MM.1S (cell line): ENCODE measurements around the gene ADK.

Experiments used
- DNase-seq: peaks from one replicate; pipeline ENCODE4 v3.0.0-alpha.2; 2015
- H2AFZ ChIP-seq: fragments of 300-600 bp; sonication (generic); 2 replicates; pipeline ENCODE4 v1.6.0; 2016; ENCODE audit warnings: antibody characterized with exemption, low read length
- H3F3A ChIP-seq: fragments of 300-600 bp; sonication (generic); 2 replicates; pipeline ENCODE4 v1.6.1; 2016; ENCODE audit warnings: mild to moderate bottlenecking, antibody characterized with exemption, low read length, moderate library complexity, mixed read lengths; ENCODE audit not compliant: insufficient read depth
- H3K27ac ChIP-seq: fragments of 300-600 bp; sonication (generic); 2 replicates; pipeline ENCODE4 v1.5.1; 2016; ENCODE audit warnings: mild to moderate bottlenecking, low read length
- H3K27me3 ChIP-seq: fragments of 300-600 bp; sonication (generic); replicated peaks from 2 replicates; pipeline ENCODE4 v1.6.0; 2016; ENCODE audit warnings: low read length; ENCODE audit not compliant: insufficient read depth
- H3K36me3 ChIP-seq: fragments of 300-600 bp; sonication (generic); replicated peaks from 2 replicates; pipeline ENCODE4 v1.6.1; 2016; ENCODE audit warnings: mild to moderate bottlenecking, low read length, mixed read lengths; ENCODE audit not compliant: insufficient read depth
- H3K4me1 ChIP-seq: fragments of 300-600 bp; sonication (generic); 2 replicates; pipeline ENCODE4 v1.6.1; 2016; ENCODE audit warnings: low read length, mixed read lengths
- H3K4me2 ChIP-seq: fragments of 300-600 bp; sonication (generic); 2 replicates; pipeline ENCODE4 v1.6.0; 2016; ENCODE audit warnings: low read depth, low read length
- H3K4me3 ChIP-seq: fragments of 300-600 bp; sonication (generic); 2 replicates; pipeline ENCODE4 v1.5.1; 2016; ENCODE audit warnings: low read length, mixed read lengths
- H3K79me2 ChIP-seq: fragments of 300-600 bp; sonication (generic); 2 replicates; pipeline ENCODE4 v1.6.1; 2016; ENCODE audit warnings: mixed run types, low read length, mixed read lengths
- H3K9ac ChIP-seq: fragments of 300-600 bp; sonication (generic); 2 replicates; pipeline ENCODE4 v1.6.1; 2016; ENCODE audit warnings: low read length, mixed read lengths
- H3K9me2 ChIP-seq: fragments of 300-600 bp; sonication (generic); replicated peaks from 2 replicates; pipeline ENCODE4 v1.6.1; 2016; ENCODE audit warnings: mild to moderate bottlenecking, low read length, mixed read lengths; ENCODE audit not compliant: insufficient read depth
- H3K9me3 ChIP-seq: fragments of 300-600 bp; sonication (generic); replicated peaks from 2 replicates; pipeline ENCODE4 v1.6.1; 2016; ENCODE audit warnings: mild to moderate bottlenecking, low read length, mixed read lengths; ENCODE audit not compliant: insufficient read depth
- H4K20me1 ChIP-seq: fragments of 300-600 bp; sonication (generic); 2 replicates; pipeline ENCODE4 v1.6.1; 2016; ENCODE audit warnings: mild to moderate bottlenecking, low read length, moderate library complexity, mixed read lengths; ENCODE audit not compliant: insufficient read depth
- EZH2 ChIP-seq: fragments of 300-600 bp; sonication (generic); optimal IDR thresholded peaks from 2 replicates; pipeline ENCODE3; 2017; ENCODE audit warnings: low read depth, mild to moderate bottlenecking, antibody characterized with exemption, low read length, mixed read lengths
- EZH2phosphoT487 ChIP-seq: fragments of 300-600 bp; sonication (generic); IDR thresholded peaks from 2 replicates; pipeline ENCODE4 v1.6.1; 2018; ENCODE audit warnings: antibody characterized with exemption, low read length
- TF ChIP-seq, protein P1 (sequence below): fragments of 300-600 bp; sonication (generic); IDR thresholded peaks from 2 replicates; pipeline ENCODE4 v1.5.1; 2016; ENCODE audit warnings: antibody characterized with exemption, low read length, mixed read lengths

The ADK gene

GRCh38 chr10:74244807-74245206, 93.8 kb downstream of the ADK start:
- DNase-seq = no peak
- no peak overlapping the region for H3K4me3 ChIP-seq
- H3K4me1 ChIP-seq = no peaks in the 10 kb centered on the region
- no peaks in the 10 kb centered on the region for H3K9me2 ChIP-seq
- H4K20me1 ChIP-seq = no peaks in the 10 kb centered on the region
- H3F3A ChIP-seq = no peaks in the 10 kb centered on the region
- no peaks in the 10 kb centered on the region for H3K27me3 ChIP-seq
- no peak overlapping the region for H3K9ac ChIP-seq
- no peak overlapping the region for H2AFZ ChIP-seq
- H3K9me3 ChIP-seq = no peaks in the 10 kb centered on the region
- no peaks in the 10 kb centered on the region for H3K79me2 ChIP-seq
- no peaks in the 10 kb centered on the region for H3K36me3 ChIP-seq
- TF ChIP-seq EZH2phosphoT487 (no peak), EZH2 (no peak)
- TF ChIP-seq, protein P1, sequence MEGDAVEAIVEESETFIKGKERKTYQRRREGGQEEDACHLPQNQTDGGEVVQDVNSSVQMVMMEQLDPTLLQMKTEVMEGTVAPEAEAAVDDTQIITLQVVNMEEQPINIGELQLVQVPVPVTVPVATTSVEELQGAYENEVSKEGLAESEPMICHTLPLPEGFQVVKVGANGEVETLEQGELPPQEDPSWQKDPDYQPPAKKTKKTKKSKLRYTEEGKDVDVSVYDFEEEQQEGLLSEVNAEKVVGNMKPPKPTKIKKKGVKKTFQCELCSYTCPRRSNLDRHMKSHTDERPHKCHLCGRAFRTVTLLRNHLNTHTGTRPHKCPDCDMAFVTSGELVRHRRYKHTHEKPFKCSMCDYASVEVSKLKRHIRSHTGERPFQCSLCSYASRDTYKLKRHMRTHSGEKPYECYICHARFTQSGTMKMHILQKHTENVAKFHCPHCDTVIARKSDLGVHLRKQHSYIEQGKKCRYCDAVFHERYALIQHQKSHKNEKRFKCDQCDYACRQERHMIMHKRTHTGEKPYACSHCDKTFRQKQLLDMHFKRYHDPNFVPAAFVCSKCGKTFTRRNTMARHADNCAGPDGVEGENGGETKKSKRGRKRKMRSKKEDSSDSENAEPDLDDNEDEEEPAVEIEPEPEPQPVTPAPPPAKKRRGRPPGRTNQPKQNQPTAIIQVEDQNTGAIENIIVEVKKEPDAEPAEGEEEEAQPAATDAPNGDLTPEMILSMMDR = no peak
- no peak overlapping the region for H3K27ac ChIP-seq
- H3K4me2 ChIP-seq = no peak overlapping the region

DNA sequence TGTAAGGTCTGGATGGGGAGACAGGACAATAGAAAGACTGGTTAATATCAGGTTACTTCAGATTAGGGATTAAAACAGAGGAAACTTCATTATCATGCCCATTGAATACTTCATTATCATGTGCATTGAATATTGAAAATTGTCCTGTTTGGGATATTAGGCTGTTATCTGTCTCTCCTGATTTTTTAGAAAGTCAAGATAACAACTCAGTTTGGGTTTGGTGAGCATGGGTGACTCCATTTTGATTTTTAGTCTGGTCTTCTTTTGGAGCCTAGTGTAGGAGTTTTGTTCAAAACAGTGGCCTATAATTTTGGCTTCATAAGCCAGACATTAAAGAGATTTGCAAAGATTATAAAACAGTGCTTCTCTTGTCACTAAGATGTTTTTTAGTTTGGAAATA, 95.5 kb downstream of the ADK start:
- no peak for DNase-seq
- Histone ChIP-seq H3K79me2 (no peaks in the 10 kb centered on the region), H3K9me2 (no peaks in the 10 kb centered on the region)

GRCh38 chr10:74249865-74250264, 98.8 kb downstream of the ADK start:
- H3K9me3 ChIP-seq = no peaks in the 10 kb centered on the region
- H3K4me3 ChIP-seq = no peak overlapping the region
- no peaks in the 10 kb centered on the region for H4K20me1 ChIP-seq
- no peaks in the 10 kb centered on the region for H3K27me3 ChIP-seq
- no peaks in the 10 kb centered on the region for H3K4me1 ChIP-seq
- no peaks in the 10 kb centered on the region for H3K36me3 ChIP-seq
- no peaks in the 10 kb centered on the region for H3F3A ChIP-seq
- no peaks in the 10 kb centered on the region for H3K79me2 ChIP-seq
- no peak overlapping the region for H2AFZ ChIP-seq
- no peak for DNase-seq
- no peak overlapping the region for H3K4me2 ChIP-seq
- H3K27ac ChIP-seq = no peak overlapping the region
- H3K9me2 ChIP-seq = no peaks in the 10 kb centered on the region
- no peak overlapping the region for H3K9ac ChIP-seq
- TF ChIP-seq EZH2phosphoT487 (no peak), EZH2 (no peak)
- TF ChIP-seq, protein P1 = no peak

More for the DNA sequence above, 95.5 kb downstream of the ADK start:
- H4K20me1 ChIP-seq = no peaks in the 10 kb centered on the region
- no peak overlapping the region for H3K27ac ChIP-seq
- no peak overlapping the region for H3K4me2 ChIP-seq
- no peaks in the 10 kb centered on the region for H3K4me1 ChIP-seq
- H2AFZ ChIP-seq = no peak overlapping the region
- H3K36me3 ChIP-seq = no peaks in the 10 kb centered on the region
- H3K4me3 ChIP-seq = no peak overlapping the region
- H3F3A ChIP-seq = no peaks in the 10 kb centered on the region
- no peaks in the 10 kb centered on the region for H3K27me3 ChIP-seq
- TF ChIP-seq EZH2phosphoT487 (no peak), EZH2 (no peak)
- TF ChIP-seq, protein P1 = no peak
- H3K9me3 ChIP-seq = no peaks in the 10 kb centered on the region
- H3K9ac ChIP-seq = no peak overlapping the region
